T-helper 22 cell (primary cell): ENCODE data around the gene SAP25.
A peak's percentile ranks its signal among the peaks of the same experiment; 100 is the strongest.
"Not testable (repeated sequence)": the region's sequence is repeated elsewhere in the genome, so short reads cannot be mapped to it uniquely, and the experiment has no call there.

Experiments
- DNase-seq: peaks from one replicate; pipeline ENCODE4 v3.0.0-alpha.2; 2020; ENCODE audit warnings: low read depth

The SAP25 gene

GRCh38 chr7:100575746-100576383, 2.2 kb upstream of the SAP25 start:
- DNase-seq = no peak

GRCh38 chr7:100575206-100575631, 1.5 kb upstream of the SAP25 start:
- no peak for DNase-seq

- DNase-seq = no peak
Measured at GRCh38 chr7:100574362-100575205, 884 bp upstream of the SAP25 start.

GRCh38 chr7:100572949-100573675, 588 bp downstream of the SAP25 start:
- DNase-seq = no peak

- DNase-seq = no peak
Measured at GRCh38 chr7:100572281-100572948, 1.3 kb downstream of the SAP25 start.

GRCh38 chr7:100571829-100572116, 1.9 kb downstream of the SAP25 start:
- no peak for DNase-seq

GRCh38 chr7:100570954-100571828, 2.5 kb downstream of the SAP25 start:
- no peak for DNase-seq

- peak; percentile 38 for DNase-seq
Measured at GRCh38 chr7:100568896-100569844, 4.5 kb downstream of the SAP25 start.

- no peak for DNase-seq
Measured at GRCh38 chr7:100568176-100568895, 5.4 kb downstream of the SAP25 start.

GRCh38 chr7:100567751-100568175, 5.9 kb downstream of the SAP25 start:
- DNase-seq = no peak

- no peak for DNase-seq
Measured at GRCh38 chr7:100567031-100567730, 6.5 kb downstream of the SAP25 start.

- no peak for DNase-seq
Measured at GRCh38 chr7:100566018-100566531, 7.6 kb downstream of the SAP25 start.

GRCh38 chr7:100565133-100565571, 8.5 kb downstream of the SAP25 start:
- DNase-seq = no peak

GRCh38 chr7:100564405-100564804, 9.3 kb downstream of the SAP25 start:
- not testable (repeated sequence) for DNase-seq

- peak; percentile 53 for DNase-seq
Measured at GRCh38 chr7:100563809-100564400, 9.8 kb downstream of the SAP25 start.

- DNase-seq = no peak
Measured at GRCh38 chr7:100563100-100563564, 10.6 kb downstream of the SAP25 start.

GRCh38 chr7:100562195-100563099, 11.3 kb downstream of the SAP25 start:
- DNase-seq = no peak
